Measurements from ENCODE around the gene M1AP. TPM values are rescaled to one million over a fixed set of nuclear protein-coding genes. Genes with fewer than 3 reads are reported as not detected.

The M1AP gene
- total and polyA plus RNA-seq, 2 of the 8 experiments (the other 6 are each of a cell fraction or from before 2014, with no cell fraction given), result 4.8 TPM

GRCh38 chr2:74560591-74560990 lies 87.5 kb downstream of the M1AP start:
- Histone ChIP-seq H3K9ac (replicated peaks in 1 of 4; ENCODE audit: extremely low read depth in 1 of 4, low read depth in 3 of 4, low read length in 3 of 4) (no peak overlapping the region), H2BK12ac (ENCODE audit: low read depth, low read length) (0 out of 2 replicates have a peak overlapping the region, but pooled peaks have one; percentile 23), H3K4ac (replicated peaks; ENCODE audit: insufficient read length, low read depth, low read length) (no peak overlapping the region), H2BK15ac (ENCODE audit: low read length) (peak overlapping the region; percentile 72; the same call in 1 of the 2 replicates), H4K5ac (ENCODE audit: insufficient read length, low read depth, low read length) (no peak overlapping the region), H3K9me3 (ENCODE audit: insufficient read depth in 2 of 2, low read depth in 1 of 2, low read length in 1 of 2) (no peaks in the 10 kb centered on the region), H3K79me1 (ENCODE audit: low read depth, low read length) (no peaks in the 10 kb centered on the region), H2AK5ac (ENCODE audit: low read depth, low read length) (peak overlapping the region; percentile 86; the same call in 1 of the 2 replicates), H4K91ac (replicated peaks; ENCODE audit: insufficient read length, low read length) (no peak overlapping the region), H3K23me2 (ENCODE audit: low read depth, low read length) (no peaks in the 10 kb centered on the region), H3K56ac (replicated peaks; ENCODE audit: insufficient read length, low read depth, low read length) (no peak overlapping the region), H4K20me1 (replicated peaks in 1 of 2; ENCODE audit: control insufficient read depth in 1 of 2, insufficient read depth in 2 of 2, low read length in 2 of 2) (peaks cover 0 to 4% of the 10 kb centered on the region in 2 experiments), H4K8ac (ENCODE audit: extremely low read depth, insufficient read depth, low read length) (no peak overlapping the region), H2BK5ac (ENCODE audit: low read depth, low read length) (no peak overlapping the region), H2AFZ (ENCODE audit: low read length) (no peak overlapping the region), H2BK20ac (ENCODE audit: low read length) (0 out of 2 replicates have a peak overlapping the region, but pooled peaks have one; percentile 32), H3K18ac (ENCODE audit: extremely low read depth, low read length) (peak overlapping the region; percentile 71; the same call in 1 of the 2 replicates), H3K79me2 (ENCODE audit: control insufficient read depth in 1 of 2, insufficient read depth in 2 of 2, low read length in 2 of 2) (no peaks in the 10 kb centered on the region), H3K36me3 (ENCODE audit: control insufficient read depth in 2 of 4, insufficient read depth in 4 of 4, low read length in 3 of 4) (no peaks in the 10 kb centered on the region; a peak in 1 of 8 replicates), H3K23ac (ENCODE audit: insufficient read length) (no peak overlapping the region), H3K14ac (ENCODE audit: insufficient read length) (no peak overlapping the region), H3K4me1 (replicated peaks in 1 of 4; ENCODE audit: control insufficient read depth in 3 of 4, insufficient read depth in 4 of 4, low read length in 3 of 4) (peaks cover 0 to 6% (median 4%) of the 10 kb centered on the region in 4 experiments; a peak in 6 of 7 replicates), H3K27me3 (replicated peaks in 1 of 4; ENCODE audit: control insufficient read depth in 3 of 4, extremely low read depth in 1 of 4, insufficient read depth in 3 of 4, low read length in 3 of 4) (peaks cover 0 to 21% (median 16%) of the 10 kb centered on the region in 4 experiments; a peak in 6 of 7 replicates), H3K4me3 (ENCODE audit: extremely low read depth in 1 of 4, insufficient read depth in 2 of 4, low read depth in 3 of 4, low read length in 4 of 4) (no peak overlapping the region), H3K4me2 (ENCODE audit: insufficient read depth in 1 of 2, low read depth in 2 of 2, low read length in 2 of 2) (peak overlapping the region; percentile 8 to 15; a peak in 2 of 4 replicates), H2BK120ac (replicated peaks; ENCODE audit: low read depth, low read length) (no peak overlapping the region), H3K27ac (ENCODE audit: low read depth, low read length) (no peak overlapping the region)
- TF ChIP-seq BCL11A (IDR thresholded peaks at IDR 0.05; ENCODE audit: low read depth in 2 of 2, low read length in 2 of 2) (no peak), RAD21 (IDR thresholded peaks at IDR 0.05 in 1 of 2, conservative IDR thresholded peaks at IDR 0.05 in 1 of 2; ENCODE audit: low read depth in 2 of 2, low read length in 2 of 2) (no peak), BRCA1 (IDR thresholded peaks at IDR 0.05; ENCODE audit: low read depth, low read length) (no peak), ATF2 (IDR thresholded peaks at IDR 0.05; ENCODE audit: low read length) (no peak), POU5F1 (IDR thresholded peaks at IDR 0.05; ENCODE audit: low read depth, low read length) (no peak), CHD1 (IDR thresholded peaks at IDR 0.05; ENCODE audit: low read depth, low read length) (no peak), KDM5A (IDR thresholded peaks at IDR 0.05; ENCODE audit: low read length) (no peak), PHF8 (conservative IDR thresholded peaks at IDR 0.05; ENCODE audit: low read depth, low read length) (no peak)
- FAIRE-seq, result no peak
- no peak for DNase-seq (ENCODE audit: low read depth in 1 of 2, low spot score in 2 of 2)
- WGBS, 2 experiments (ENCODE audit: extremely low coverage in 1 of 2, insufficient coverage in 1 of 2, insufficient read length in 1 of 2, insufficient replicate concordance in 2 of 2, low coverage in 1 of 2, low lambda C conversion rate in 2 of 2, missing lambda C conversion rate in 1 of 2), result 72% methylated on average over 6 of the region's 6 CpGs; no CpG with 5 or more reads in 1 of the 2 experiments
- ChIA-PET POLR2A (ENCODE audit: partially characterized antibody) (interaction anchor here (1.0 to 1.5 kb wide), 2 partner anchors 17 to 120 kb away, joined by 3 read pairs; no protein-coding TSS in a partner anchor), CTCF (ENCODE audit: partially characterized antibody) (interaction anchor here (0.6 to 7.5 kb wide), 5 partner anchors 11 to 732 kb away, joined by 3 to 56 read pairs (median 7); partner anchors contain the start of gene STAMBP)
